Panc1 (cell line): ENCODE measurements around the gene CENPH. TPM values are rescaled to one million over a fixed set of nuclear protein-coding genes. Genes with fewer than 3 reads are reported as not detected.

Experiments
- ATAC-seq: fragments of 200-7000 bp; cut with Tn5 transposase; 2 replicates; pipeline ENCODE4 v1.9.1; 2020; ENCODE audit warnings: mild to moderate bottlenecking, moderate library complexity
- BruUV-seq: library from RNA; stranded (reverse); fragments of 400-500 nt; replicated peaks from 2 replicates; lab custom pipeline; 2021; lab: Mats Ljungman, UMichigan
- CTCF ChIA-PET: fragments of 300-600 bp; sonication (Branson Sonifier 250); formaldehyde crosslinking; loops from one replicate; lab custom pipeline; 2022; ENCODE audit warnings: antibody characterized with exemption; lab: Charles Lee
- POLR2A ChIA-PET: fragments of 300-600 bp; sonication (Branson Sonifier 250); formaldehyde crosslinking; loops from one replicate; lab custom pipeline; 2022; ENCODE audit warnings: antibody characterized with exemption; lab: Charles Lee
- DNase-seq: peaks from one replicate; pipeline ENCODE4 v3.0.0-alpha.2; 2010; ENCODE audit warnings: low read depth, low spot score
- H3K27ac ChIP-seq: 2 replicates; pipeline ENCODE4 v1.5.1; 2011; ENCODE audit warnings: mild to moderate bottlenecking, low read length, inconsistent platforms
- H3K27me3 ChIP-seq: fragments of 200-500 bp; sonication (Bioruptor generic); 2 replicates; pipeline ENCODE4 v1.6.0; 2014; ENCODE audit warnings: low read length, inconsistent platforms; ENCODE audit not compliant: control insufficient read depth, insufficient read depth
- H3K36me3 ChIP-seq: fragments of 200-500 bp; sonication (Bioruptor generic); 2 replicates; pipeline ENCODE4 v1.5.1; 2014; ENCODE audit warnings: inconsistent platforms, mild to moderate bottlenecking, low read length, moderate library complexity; ENCODE audit not compliant: control insufficient read depth, insufficient read depth
- H3K4me1 ChIP-seq: 2 replicates; pipeline ENCODE4 v1.5.1; 2011; ENCODE audit warnings: inconsistent platforms, mild to moderate bottlenecking, low read length, moderate library complexity; ENCODE audit not compliant: control insufficient read depth, insufficient read depth
- H3K4me3 ChIP-seq, 2 experiments: 2 replicates each; pipeline ENCODE4 v1.5.1; 2011 to 2012; ENCODE audit warnings: low read depth in 2 of 2, low read length in 2 of 2, mild to moderate bottlenecking in 2 of 2, inconsistent platforms in 1 of 2, moderate library complexity in 1 of 2
- H3K9me3 ChIP-seq: fragments of 200-500 bp; sonication (Bioruptor generic); 2 replicates; pipeline ENCODE4 v1.5.1; 2014; ENCODE audit warnings: low read depth, mild to moderate bottlenecking, inconsistent platforms, low read length, moderate library complexity; ENCODE audit not compliant: control insufficient read depth, insufficient read depth
- POLR2AphosphoS5 ChIP-seq: IDR thresholded peaks from 2 replicates; pipeline ENCODE4 v1.6.1; 2012; ENCODE audit warnings: mild to moderate bottlenecking, low read depth, low read length, moderate library complexity
- SIN3A ChIP-seq: IDR thresholded peaks from 2 replicates; pipeline ENCODE4 v1.6.1; 2012; ENCODE audit warnings: low read depth, mild to moderate bottlenecking, low read length, moderate library complexity, borderline replicate concordance; ENCODE audit not compliant: insufficient read depth
- TCF7L2 ChIP-seq: IDR thresholded peaks from 2 replicates; pipeline ENCODE4 v1.6.1; 2011; ENCODE audit warnings: mild to moderate bottlenecking, low read depth, low read length, inconsistent platforms
- in situ Hi-C: cut with HindIII; loops from 2 replicates; pipeline ENCODE4 v1.10.0; 2016; ENCODE audit warnings: low sequenced_read_pairs, low pct_unique_long_range_greater_than_20kb
- intact Hi-C: fragments of 100-400 bp; cut with micrococcal nuclease; formaldehyde crosslinking; loops from one replicate; pipeline ENCODE4 v1.10.0; 2022; ENCODE audit not compliant: unreplicated experiment
- total RNA-seq: library from RNA; stranded (reverse); gene quantifications from one replicate; pipeline ENCODE4 v1.2.1, GENCODE V29; 2021; ENCODE audit not compliant: unreplicated experiment
- TF ChIP-seq, protein P1 (sequence below): fragments of 450-650 bp; IDR thresholded peaks from 2 replicates; pipeline ENCODE4 v1.5.1; 2017; ENCODE audit warnings: mild to moderate bottlenecking
- TF ChIP-seq, protein P2 (sequence below), 2 experiments: IDR thresholded peaks; 2 replicates each; pipeline ENCODE4 v1.6.1; 2011 to 2012; ENCODE audit warnings: low read depth in 2 of 2, control low read depth in 1 of 2, low read length in 1 of 2, mild to moderate bottlenecking in 1 of 2, moderate library complexity in 1 of 2; ENCODE audit not compliant: insufficient read depth in 1 of 2

CENPH gene
- total RNA-seq, 1 experiment from 2014 or later: 35.6 TPM

DNA sequence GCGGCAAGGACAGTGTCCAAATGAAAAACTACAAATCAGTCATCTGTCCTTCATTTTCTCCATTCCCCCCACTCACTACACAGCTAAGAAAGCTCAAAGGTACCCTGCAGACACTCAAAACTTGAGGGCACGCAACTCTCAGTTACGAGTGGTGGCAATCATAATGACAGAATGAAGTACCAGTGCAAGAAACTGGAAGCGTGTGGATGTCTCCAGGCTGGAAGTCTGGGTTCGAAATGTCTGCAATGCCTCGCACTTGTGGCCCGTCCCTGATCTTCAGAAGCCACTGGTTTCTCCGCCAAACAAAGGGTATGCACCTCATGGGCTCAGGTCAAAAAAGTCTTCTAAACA lies 597 bp upstream of the CENPH start:
- in situ Hi-C loops (no loop called here), intact Hi-C loops (no loop called here)
- no peaks in the 10 kb centered on the region for H3K36me3 ChIP-seq
- TSS peak; percentile 99 for BruUV-seq
- DNase-seq (no peak), ATAC-seq (peak; percentile 14)
- H3K4me3 ChIP-seq: peak overlapping the region; percentile 81 to 98
- no peak for TF ChIP-seq SIN3A
- no peak for TF ChIP-seq POLR2AphosphoS5
- TF ChIP-seq, protein P1, sequence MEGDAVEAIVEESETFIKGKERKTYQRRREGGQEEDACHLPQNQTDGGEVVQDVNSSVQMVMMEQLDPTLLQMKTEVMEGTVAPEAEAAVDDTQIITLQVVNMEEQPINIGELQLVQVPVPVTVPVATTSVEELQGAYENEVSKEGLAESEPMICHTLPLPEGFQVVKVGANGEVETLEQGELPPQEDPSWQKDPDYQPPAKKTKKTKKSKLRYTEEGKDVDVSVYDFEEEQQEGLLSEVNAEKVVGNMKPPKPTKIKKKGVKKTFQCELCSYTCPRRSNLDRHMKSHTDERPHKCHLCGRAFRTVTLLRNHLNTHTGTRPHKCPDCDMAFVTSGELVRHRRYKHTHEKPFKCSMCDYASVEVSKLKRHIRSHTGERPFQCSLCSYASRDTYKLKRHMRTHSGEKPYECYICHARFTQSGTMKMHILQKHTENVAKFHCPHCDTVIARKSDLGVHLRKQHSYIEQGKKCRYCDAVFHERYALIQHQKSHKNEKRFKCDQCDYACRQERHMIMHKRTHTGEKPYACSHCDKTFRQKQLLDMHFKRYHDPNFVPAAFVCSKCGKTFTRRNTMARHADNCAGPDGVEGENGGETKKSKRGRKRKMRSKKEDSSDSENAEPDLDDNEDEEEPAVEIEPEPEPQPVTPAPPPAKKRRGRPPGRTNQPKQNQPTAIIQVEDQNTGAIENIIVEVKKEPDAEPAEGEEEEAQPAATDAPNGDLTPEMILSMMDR: no peak
- TF ChIP-seq, protein P2, sequence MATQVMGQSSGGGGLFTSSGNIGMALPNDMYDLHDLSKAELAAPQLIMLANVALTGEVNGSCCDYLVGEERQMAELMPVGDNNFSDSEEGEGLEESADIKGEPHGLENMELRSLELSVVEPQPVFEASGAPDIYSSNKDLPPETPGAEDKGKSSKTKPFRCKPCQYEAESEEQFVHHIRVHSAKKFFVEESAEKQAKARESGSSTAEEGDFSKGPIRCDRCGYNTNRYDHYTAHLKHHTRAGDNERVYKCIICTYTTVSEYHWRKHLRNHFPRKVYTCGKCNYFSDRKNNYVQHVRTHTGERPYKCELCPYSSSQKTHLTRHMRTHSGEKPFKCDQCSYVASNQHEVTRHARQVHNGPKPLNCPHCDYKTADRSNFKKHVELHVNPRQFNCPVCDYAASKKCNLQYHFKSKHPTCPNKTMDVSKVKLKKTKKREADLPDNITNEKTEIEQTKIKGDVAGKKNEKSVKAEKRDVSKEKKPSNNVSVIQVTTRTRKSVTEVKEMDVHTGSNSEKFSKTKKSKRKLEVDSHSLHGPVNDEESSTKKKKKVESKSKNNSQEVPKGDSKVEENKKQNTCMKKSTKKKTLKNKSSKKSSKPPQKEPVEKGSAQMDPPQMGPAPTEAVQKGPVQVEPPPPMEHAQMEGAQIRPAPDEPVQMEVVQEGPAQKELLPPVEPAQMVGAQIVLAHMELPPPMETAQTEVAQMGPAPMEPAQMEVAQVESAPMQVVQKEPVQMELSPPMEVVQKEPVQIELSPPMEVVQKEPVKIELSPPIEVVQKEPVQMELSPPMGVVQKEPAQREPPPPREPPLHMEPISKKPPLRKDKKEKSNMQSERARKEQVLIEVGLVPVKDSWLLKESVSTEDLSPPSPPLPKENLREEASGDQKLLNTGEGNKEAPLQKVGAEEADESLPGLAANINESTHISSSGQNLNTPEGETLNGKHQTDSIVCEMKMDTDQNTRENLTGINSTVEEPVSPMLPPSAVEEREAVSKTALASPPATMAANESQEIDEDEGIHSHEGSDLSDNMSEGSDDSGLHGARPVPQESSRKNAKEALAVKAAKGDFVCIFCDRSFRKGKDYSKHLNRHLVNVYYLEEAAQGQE (IDR thresholded peaks at IDR 0.05; ENCODE audit: insufficient read depth in 1 of 2, low read depth in 2 of 2, low read length in 1 of 2): no peak
- TF ChIP-seq TCF7L2: no peak
- no peaks in the 10 kb centered on the region for H3K9me3 ChIP-seq
- peak overlapping the region; percentile 94 for H3K27ac ChIP-seq
- POLR2A ChIA-PET: interaction anchor here (0.6 to 1.3 kb wide), 4 partner anchors 11 to 44 kb away, joined by 3 to 6 read pairs (median 4); no protein-coding TSS in a partner anchor
- peaks cover 3% of the 10 kb centered on the region; the same call in 1 of the 2 replicates for H3K4me1 ChIP-seq
- CTCF ChIA-PET: no interaction called here
- H3K27me3 ChIP-seq: no peaks in the 10 kb centered on the region

DNA sequence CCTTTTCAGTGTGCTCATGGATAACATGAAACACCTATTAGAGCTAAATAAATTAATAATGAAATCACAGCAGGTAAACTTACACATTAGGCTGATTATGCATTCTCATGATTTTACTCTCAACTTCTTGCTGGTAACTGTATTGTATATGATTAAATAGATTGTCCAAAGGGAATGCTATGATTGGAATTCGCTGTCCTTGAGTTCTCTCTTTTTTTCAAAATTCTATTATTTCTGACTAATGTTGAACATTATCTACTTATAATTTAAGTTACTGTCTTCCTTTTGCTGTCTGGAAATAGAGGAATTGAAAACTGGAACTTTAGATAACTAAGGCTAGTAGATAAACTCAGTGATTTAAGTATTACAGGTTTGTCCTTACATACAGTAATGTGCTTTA lies 13.1 kb downstream of the CENPH start:
- no peak overlapping the region for H3K4me3 ChIP-seq
- ChIA-PET CTCF (no interaction called here), POLR2A (no interaction called here)
- no peak for DNase-seq
- no peak overlapping the region for H3K27ac ChIP-seq
- TF ChIP-seq POLR2AphosphoS5: no peak
- no peak for TF ChIP-seq SIN3A
- H3K27me3 ChIP-seq: no peaks in the 10 kb centered on the region
- no peaks in the 10 kb centered on the region for H3K4me1 ChIP-seq
- in situ Hi-C loops: no loop called here
- intact Hi-C loops: no loop called here
- peaks cover 8% of the 10 kb centered on the region; the same call in 1 of the 2 replicates for H3K36me3 ChIP-seq
- BruUV-seq: no TSS peak
- ATAC-seq: no peak
- no peaks in the 10 kb centered on the region for H3K9me3 ChIP-seq

DNA sequence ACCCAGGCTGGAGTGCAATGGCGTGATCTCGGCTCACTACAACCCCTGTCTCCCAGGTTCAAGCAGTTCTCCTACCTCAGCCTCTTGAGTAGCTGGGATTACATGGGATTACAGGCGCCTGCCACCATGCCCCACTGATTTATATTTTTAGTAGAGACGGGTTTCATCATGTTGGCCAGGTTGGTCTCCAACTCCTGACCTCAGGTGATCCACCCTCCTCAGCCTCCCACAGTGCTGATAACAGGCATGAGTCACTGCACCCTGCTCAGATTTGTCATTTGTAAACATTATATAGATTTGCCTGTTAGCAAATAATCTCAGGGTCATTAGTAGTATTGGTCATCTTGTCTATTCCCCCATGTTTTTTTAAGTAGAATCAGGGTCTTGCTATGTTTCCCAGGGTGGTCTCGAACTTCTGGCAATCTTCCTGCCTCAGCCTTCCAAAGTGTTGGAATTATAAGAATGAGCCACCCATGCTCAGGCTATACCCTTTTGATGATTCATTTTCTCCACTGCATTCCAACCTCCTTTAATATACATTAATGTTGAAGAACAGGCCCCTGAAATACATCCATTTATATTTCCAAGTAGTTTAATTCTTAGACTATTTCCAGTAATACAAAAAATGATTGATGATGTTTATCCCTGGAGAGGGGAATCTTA lies 17.3 kb downstream of the CENPH start:
- intact Hi-C loops (no loop called here), in situ Hi-C loops (no loop called here)
- Histone ChIP-seq H3K36me3 (peaks cover 8% of the 10 kb centered on the region; the same call in 1 of the 2 replicates), H3K27ac (no peak overlapping the region), H3K4me1 (no peaks in the 10 kb centered on the region), H3K9me3 (no peaks in the 10 kb centered on the region), H3K27me3 (no peaks in the 10 kb centered on the region), H3K4me3 (no peak overlapping the region)
- no TSS peak for BruUV-seq
- ATAC-seq: peak; percentile 63; the same call in 1 of the 2 replicates
- DNase-seq: no peak
- ChIA-PET CTCF (no interaction called here), POLR2A (no interaction called here)
- TF ChIP-seq, protein P1: no peak
- TF ChIP-seq POLR2AphosphoS5: no peak
- no peak for TF ChIP-seq SIN3A
- TF ChIP-seq TCF7L2: no peak
- TF ChIP-seq, protein P2 (IDR thresholded peaks at IDR 0.05; ENCODE audit: insufficient read depth in 1 of 2, low read depth in 2 of 2, low read length in 1 of 2): no peak
